NCI-H1105 treated with DMSO at 0.1 percent for 48 hours (cell line): Measurements from ENCODE around the gene CTXND1.
A peak's percentile ranks its signal among the peaks of the same experiment; 100 is the strongest.

Experiments
- DNase-seq: peaks from one replicate; lab custom pipeline; 2025; lab: John Stamatoyannopoulos, UW

CTXND1 gene

DNA sequence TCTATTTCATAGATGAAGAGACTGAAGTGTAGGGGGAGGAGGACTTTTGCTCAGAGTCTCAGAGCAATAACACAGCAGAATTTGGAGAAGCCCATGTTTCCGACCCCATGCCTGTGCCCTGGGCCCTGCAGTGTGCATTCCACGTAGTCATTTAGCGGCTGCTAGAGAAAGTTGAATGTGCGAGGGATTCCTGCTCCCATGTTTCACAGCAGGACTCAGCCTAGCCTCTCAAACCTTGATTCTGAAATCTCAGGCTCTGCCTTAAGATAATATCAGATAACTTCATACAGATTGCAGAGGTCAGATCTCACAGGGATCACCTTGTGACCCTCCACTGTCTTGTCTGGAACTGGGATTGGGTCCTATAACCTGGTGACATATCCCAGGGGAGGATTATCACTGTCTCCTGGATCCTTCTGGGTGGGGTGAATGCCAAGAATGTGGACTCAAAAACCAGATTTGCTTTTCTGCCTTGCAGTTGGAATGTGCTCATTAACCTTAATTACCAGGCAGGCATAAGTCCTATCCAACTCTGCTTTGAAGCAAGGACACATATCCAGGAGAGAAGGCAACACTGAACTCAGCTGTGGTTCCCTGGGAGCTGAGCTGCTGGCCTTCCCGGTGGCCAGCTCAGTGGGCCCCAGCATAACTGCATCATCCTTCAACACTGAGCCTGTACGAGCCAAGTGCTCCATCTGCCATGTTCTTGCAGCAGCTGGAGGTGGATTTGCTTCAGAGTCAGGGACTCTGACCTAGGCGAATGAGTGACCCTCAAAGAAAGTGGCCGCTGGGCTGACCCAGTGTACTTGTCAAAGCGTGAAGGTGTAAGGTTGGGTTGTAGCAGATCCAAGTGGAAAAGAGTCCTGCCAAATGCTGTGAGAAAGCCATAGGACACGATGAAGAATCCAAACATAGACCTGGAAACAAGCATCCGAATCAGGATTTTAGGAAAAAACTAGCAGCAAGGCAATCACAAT lies 43.0 kb downstream of the CTXND1 start:
- no peak for DNase-seq

DNA sequence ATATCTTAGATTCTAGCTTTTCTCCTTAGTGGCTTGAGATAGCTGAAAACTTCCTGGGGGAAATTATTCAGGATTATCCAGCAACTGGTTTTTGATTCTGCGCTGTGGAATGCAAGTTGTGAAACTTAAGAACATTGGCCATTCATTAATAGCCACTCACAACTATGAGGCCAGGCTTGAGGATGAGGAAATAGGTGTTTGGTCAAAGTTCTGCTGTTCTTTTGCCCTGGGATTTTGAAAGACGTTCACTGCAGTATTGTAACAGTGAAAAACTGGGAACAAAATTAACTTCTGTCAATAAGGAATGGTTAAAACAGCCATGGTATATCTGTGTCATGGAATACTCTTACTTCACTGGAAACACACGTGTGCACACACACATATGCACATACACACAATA lies 44.1 kb downstream of the CTXND1 start:
- no peak for DNase-seq

DNA sequence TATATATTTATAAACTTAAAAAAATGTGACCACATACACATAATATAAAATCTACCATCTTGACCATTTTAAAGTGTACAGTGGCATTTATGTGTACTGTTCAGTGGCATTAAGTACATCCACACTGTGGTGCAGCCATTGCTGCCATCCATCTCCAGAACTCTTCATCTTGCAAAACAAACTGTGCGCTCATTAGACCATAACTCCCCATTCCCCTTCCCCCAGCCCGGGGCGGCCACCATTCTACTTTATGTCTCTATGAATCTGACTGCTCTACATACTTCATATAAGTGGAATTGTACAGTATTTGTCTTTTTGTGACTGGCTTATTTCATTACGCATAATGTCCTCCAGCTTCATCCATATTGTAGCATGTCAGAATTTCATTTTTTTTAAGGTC lies 47.8 kb downstream of the CTXND1 start:
- DNase-seq: no peak

DNA sequence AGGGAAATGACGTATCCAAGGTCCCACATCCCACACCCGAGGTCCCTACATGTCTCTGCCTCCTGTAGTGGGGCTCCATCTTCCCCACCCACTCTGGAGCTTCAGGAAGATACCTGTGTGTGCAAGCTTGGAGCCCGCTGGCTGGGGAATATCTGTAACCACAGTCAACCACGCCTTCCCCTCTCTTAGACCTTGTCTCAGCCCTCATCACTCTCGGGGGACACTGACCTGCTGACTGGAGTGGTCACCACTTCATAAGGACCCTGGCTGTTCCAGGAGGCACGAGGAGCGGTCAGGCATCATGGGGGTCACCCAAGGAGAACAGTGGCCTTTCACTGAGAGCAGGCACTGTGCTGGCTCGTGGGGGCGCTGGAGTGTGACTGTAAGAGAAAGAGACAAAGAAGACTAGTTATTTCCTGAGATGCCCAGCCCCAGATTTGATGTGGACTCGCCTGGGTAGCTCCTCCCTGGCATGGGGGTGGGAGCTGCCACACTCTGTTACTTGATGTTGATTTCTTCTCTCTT lies 48.6 kb downstream of the CTXND1 start:
- DNase-seq: no peak

DNA sequence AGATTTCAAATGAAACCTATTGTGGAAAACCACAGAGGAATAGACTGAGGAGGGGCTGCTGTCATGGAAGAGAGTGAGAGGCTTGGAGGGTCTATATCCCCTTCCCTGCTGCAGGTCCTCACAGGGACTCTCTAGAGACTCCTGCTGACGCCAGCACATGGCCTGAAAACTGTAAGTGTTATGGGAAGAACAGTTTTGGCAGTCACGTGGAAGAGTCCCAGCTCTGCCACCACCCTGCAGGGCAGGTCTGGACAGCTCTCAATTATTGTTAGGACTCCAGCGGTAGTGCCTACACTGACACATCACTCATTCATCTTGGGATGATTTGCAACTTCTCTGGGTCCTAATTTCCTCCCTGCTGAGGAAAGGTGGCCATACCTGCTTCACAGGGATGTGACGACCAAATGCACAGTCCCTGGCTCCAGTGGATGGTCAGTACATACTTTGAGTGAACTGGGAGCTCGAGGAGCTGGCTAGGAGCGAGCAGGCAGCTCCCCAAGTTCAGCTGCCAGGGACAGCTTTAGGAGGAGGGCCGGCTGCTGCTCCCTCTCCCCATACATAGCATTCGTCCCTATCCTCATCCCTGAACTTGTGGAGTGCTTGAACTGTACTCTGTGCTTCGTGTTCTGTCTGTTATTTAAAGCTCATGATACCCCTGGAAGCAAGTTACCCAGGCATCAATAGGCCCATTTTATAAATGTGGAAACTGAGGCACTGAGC lies 49.2 kb downstream of the CTXND1 start:
- peak; percentile 3 for DNase-seq

DNA sequence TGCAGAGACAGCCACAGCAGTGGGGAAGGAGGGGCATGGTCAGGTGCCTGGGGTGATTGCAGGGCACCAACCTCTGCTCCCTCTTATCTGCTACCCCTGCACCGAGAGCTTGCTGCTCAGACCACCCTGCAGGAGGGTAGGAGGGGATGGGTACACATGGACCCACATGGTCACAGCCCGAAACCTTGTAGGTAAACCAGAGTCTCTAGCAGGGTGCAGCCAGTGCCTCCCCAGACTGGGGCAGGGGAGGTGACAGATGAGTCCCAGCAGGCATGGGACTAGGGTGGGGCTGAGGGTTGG lies 50.0 kb downstream of the CTXND1 start:
- no peak for DNase-seq

DNA sequence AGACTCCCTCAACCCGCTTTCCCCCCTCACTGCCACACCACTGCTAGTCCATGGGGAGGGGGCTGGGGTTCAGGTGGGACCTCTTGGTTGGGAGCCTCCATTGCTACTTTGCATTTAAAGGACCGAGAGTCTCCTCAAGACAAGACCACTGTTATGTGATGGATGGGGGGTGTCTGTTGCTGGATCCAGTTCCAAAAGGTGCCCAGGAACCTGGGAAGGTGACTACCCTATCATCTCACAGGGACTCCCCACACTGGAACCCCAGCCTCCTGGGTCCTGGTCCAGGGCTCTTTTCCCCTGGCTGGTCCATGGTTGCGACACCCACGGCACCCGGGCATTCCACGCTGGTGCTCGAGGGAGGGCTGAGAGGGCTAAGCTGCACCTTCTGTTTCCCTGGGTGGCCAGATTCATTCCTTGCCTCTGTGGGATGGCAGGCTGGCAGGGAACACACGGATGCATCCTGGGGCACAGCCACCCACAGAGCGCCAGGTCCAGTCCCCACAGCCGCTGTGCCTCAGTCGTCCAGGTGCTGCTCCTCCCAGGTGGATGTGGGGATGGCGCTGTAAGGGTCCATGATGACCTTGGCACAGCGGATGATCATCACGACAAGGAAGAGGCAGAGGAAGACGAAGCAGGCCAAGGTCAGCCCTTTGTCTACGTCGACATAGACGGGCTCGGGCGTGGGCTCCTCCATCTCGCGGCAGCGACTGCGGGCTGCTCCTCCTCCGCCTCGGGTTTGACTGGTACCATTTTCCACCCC lies 50.6 kb downstream of the CTXND1 start:
- DNase-seq: no peak

DNA sequence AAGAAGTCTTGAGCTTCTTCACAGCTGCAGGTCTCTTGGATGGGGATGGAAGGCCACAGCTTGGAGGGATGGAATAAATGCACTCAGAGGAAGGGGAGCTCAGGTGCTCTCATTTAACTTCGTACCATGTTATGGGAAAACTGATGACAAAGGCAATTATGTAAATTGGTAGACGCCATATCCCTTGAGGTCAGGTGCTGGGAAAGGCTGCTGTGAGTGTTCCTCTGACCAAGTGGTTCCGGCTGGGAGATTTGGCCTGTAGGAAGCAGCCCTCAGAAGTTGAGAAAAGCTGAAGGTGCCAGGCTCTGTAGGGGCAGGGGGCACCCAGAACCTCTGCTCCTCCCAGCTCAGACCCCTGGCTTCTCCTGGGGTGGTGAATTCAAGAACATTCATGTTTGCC lies 52.1 kb downstream of the CTXND1 start:
- no peak for DNase-seq

DNA sequence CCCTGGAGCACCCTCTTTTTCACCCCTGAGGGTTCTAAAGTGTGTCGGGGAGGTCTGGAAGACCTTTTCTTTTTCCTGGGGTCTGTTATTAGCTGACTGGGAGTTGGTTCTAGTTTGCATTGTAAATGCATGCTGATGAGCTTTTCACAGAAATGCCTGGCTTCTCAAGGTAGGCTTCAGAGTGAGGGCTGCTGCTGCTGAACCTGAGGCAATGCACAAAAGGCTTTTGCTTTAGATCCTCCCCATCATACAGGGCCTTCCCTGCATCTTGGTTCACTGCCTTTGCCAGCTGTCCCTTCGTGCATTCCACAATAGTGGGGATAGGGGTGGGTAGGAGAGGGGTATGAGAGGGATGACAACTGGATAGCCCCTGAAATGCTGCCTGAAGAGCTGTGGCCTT lies 52.6 kb downstream of the CTXND1 start:
- no peak for DNase-seq

DNA sequence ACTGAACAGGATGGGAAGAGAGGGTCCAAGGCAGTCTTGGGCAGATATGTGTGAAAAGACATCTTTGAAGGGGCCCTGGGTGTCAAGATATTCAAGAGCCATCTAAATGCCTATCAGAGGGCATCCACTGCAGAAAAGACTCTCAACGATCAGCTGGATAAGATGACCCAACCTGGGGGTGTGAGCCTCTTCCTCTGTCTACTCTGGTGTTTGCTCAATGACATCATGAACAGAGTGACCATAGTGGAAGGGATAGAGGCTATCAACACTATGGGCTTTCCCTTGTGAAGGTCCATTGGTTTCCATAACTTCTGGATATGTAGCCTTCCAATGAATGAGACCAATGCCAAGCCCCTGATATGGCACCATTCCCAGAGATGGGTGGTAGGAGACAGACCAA lies 57.1 kb downstream of the CTXND1 start:
- DNase-seq: no peak

DNA sequence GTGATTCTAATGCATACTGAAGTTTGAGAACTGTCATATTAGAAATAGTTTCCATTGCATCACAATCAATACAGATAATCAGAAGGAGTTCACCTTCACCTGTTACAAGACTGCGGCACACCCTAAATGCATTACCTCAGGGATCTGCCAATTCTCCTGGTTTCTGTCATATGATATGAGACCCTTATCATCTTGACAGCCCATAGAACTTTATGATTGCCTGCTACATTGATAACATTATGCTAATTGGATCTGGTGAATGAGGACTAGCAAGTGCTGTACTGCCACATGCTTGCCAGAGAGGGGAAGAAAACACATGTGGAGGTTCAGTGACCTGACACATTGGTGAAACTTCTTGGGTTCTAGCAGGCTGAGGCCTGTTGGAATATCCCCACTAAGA lies 57.8 kb downstream of the CTXND1 start:
- no peak for DNase-seq

DNA sequence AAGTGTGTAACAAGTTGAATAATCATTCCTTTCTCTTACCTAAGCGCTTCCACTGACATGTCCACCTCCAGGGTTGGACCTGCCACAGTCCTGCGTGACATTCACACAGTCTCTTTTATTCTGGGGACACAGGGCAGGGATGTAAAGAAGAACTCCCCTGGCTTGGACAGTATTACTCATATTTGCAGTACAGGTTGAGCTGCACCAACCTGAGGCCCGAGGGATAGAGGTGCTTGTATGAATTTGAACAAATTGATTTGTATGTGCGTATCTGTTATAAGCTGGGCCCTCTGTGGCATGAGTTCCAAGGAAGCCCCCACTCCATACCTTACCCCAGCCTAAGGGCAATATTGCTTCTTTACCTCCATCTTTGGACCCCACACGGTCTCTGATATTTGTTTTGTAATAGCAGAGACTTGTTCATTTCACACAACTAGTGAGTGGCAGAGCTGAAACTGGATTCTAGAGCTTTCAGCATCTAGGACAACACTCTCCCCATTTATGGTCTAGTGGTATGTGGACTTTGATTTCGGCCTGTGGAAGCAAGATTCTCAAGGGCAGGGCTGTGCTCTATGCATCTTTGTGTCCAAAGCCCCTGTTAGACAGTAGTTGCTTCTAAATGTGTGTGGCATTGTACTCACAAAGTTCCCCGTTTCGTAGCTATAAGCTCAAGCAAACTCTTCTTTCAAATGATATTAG lies 60.0 kb downstream of the CTXND1 start:
- no peak for DNase-seq

DNA sequence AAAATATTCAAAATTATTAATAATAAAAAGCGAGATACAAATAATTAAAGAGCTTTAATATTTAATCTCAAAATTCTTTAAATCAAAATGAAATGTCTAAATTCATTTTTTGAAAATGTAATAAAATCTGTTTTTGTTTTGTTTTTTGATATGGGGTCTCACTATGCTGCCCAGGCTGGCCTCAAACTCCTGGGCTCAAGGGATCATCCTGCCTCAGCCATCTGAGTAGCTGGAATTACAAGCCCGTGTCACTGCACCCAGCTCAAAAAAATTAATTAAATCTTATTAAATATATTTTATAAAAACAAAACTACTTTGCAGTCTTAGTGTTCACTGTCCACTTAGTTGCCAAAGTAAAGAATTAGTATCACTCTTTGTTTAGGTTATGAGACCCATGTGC lies 60.8 kb downstream of the CTXND1 start:
- no peak for DNase-seq

DNA sequence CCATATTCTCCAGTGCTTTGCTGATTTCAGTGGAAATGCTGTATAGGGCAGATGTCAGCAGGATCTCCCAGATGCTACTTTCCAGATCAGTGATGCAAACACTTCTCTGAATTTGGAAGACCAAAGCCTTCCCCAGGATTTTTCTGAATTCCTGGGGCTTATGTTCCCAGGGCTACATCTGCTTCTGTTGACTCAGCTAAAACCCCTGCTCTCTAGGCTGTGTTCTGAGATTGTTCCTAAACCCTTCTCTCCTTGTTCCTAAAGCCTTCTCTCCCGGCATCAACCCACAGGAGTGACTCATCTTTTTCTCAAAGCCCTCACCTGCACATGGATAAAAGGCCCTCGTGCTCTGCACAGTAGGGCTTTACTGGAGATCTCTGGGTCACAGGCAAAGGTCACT lies 63.8 kb downstream of the CTXND1 start:
- DNase-seq: no peak

DNA sequence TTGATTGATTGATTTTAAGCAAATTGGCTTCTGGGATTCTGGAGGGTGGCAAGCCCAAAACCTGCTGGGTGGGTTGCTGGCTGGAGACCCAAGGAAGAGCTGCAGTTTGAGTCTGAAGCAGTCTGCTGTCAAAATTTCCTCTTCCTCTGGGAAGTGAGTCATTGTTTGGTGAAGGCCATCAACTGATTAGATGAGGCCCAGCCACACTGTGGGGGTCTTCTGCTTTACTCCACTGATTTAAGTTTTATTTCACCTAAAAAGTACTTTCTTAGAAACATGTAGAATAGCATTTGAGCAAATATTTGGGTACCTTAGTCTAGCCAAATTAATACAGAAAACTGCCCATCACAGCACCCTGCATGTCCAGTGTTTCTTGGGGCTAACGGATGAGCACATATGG lies 65.4 kb downstream of the CTXND1 start:
- DNase-seq: no peak

DNA sequence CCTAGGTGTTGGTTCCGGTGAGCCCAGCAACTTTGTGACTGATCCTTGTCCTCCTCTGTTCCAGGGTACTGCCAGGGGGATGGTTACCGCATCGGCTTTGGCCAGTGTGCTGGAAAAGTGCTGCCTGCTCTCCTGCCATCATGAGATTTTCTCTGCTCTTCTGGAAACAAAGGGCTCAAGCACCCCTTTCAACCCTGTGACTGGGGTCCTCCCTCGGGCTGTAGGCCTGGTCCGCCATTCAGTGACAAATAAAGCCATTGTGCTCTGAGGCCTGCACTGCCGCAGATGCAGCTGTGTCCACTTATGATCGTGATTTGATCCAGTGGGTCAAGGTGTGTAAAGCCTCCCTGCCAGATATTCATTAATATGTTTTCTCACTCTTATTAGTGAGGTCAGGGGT lies 65.9 kb downstream of the CTXND1 start:
- DNase-seq: no peak

DNA sequence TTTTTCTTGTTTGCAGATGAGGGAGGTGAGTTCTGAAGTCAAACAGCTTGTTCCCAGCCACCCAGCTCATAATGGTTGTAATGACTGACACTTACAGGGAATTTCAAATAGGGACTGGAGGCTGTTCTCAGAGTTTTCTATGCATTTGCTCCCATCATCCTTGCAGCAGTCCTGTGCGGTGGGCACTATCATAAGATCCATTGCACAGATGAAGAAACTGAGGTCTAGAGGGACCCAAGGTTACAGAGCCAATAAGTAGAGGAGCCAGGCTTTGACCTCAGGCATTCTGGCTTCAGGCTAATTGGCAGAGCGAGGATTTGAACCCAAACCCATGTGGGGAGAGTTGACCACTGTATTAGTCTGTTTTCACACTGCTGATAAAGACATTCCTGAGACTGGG lies 66.9 kb downstream of the CTXND1 start:
- DNase-seq: no peak

DNA sequence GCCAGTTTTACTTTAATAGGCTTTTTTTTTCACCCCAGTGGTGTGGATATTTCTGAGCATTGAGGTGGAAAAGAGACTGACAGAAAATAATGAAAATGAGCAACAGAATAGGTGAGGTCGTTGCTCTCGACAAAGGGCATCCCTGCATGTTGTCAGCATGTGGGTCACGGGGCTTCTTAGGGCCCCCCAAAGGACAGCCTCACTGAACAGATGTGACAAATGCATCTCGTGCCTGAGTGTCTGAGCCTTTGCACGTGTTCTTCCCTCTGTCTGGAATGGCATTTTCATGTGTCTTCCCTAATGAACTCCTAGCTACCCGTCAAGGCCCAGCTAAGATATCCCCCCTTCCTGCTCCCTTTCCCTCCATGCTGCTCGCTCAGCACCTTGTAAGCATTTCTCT lies 67.5 kb downstream of the CTXND1 start:
- DNase-seq: no peak

DNA sequence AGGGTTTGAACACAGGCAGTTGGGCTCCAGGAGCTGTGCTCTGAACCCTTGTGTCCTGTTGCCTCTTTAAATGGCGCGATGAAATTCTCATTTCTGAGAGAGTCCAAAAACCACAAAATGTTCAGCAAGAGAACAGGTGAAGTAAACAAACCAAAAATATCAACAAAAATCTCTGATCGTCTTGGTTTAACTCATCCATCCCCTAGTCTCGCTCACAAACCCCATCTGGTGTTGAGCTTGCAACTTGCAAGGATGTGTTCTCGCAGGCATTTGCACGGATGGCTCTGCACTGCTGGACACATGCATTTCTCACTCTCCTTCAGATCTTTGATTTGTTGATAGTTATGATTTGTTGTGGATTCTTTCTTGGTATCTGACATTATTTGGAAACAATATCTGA lies 68.1 kb downstream of the CTXND1 start:
- DNase-seq: no peak

DNA sequence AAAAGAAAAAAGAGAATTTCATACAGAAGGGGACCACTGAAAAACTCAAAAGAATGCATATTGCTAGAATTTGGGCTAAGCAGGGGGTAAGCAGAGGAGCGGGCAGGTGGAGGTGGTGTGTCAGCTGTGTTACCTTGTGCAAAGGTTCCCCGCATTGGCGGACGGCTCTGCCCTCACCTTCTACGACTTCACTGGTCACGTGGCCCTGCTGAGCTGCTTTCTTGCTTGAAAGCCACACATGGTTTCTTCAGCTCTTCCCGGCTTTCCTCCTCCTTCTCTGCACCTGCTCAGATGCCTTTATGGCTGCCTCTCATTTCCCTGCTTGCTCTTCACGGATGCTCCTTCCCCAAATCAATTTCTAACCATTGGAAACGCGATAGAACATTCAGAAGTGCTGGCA lies 68.7 kb downstream of the CTXND1 start:
- DNase-seq: no peak

DNA sequence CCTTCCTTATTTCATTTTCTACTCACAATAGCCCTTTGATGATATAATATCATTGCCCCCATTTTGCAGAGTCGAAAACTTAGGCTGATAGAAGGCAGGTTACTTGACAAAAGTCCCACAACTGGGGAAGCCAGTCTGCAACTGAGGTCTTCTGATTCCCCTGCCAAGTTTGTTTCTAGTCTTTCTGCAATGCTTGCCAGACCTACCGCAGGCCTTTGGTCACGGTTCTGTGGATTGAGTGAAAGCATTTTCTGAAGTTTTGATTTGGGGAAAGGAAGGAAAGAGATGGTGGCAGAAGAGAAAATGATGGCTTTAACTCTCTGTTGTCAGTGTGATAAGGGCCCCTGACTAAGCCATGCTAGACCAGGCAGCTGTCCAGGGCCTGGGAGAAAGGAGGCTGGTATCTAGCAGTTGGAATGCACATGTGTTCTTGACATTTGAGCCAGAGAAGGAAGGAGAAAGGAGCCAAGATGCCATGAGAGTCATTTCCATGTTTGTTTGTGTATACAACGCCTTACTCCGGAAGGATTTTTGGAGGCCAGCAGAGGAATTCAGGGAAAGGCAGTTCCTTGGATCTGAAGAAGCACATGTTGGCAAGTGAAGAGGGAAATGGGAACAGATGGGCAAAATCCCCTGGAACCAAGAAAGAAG lies 69.3 kb downstream of the CTXND1 start:
- no peak for DNase-seq

DNA sequence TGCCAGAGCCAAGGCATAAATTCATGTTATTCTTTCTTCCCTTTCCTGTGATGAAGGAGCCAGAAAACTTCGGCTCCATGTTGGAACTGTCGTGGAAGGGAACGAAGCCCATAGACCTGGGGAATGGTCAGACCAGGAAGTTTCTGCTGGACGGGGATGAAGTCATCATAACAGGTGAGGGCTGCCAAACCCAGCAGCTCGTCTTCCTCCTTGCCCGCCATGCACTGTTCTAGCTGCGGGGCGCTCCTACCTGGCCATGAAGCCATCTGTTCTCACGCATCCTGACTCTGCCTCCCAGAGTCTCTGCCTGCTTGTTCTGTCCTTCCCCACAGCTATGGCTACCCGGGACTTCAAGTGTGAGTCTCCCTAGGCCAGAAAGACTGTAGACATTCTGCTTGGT lies 71.0 kb downstream of the CTXND1 start:
- DNase-seq: no peak
